ENCODE data around the gene VEGFB.

Gene VEGFB

DNA sequence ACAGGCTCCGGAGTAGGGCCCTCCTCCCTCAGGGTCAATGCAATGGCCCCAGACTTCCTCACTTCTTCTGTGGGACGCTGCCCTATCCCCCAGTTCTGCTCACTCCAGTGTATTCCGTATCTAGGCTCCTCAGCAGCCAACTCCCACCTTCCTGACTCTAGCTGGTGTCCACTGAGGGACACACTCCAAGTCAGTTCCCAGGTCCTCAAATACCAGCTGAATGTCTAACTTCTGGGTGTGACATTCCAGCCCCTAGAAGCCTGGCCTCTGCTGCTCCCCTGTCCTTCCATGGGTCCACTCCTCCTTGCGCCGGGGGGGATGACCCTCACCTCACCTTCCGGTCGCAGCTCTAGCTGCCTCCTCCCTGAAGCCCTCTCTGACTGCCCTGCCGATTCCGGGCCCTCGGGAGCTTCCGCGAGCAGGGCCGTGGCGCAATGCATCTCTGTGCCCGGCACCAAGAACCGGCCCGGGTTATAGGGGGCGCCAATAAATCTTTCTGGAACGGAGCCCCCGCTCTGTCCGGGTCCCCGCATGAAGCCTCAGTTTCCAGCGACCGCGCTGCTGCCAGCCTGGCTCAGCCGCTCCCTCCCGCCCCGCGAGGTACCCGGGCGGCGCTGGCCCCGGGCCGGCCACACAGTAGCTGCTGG lies 34.6 kb downstream of the VEGFB start:
- Histone ChIP-seq H3K9ac (ENCODE audit: low read depth, low read length, poor library complexity, severe bottlenecking) (peak overlapping the region; percentile 87), H3K79me2 (ENCODE audit: insufficient read depth, low read length) (no peaks in the 10 kb centered on the region; the same call in 1 of the 2 replicates), H3K9me2 (replicated peaks; ENCODE audit: low read depth, low read length) (no peaks in the 10 kb centered on the region), H3K4me3 (ENCODE audit: low read length, poor library complexity, severe bottlenecking) (peak overlapping the region; percentile 74), H2AFZ (ENCODE audit: low read length) (peak overlapping the region; percentile 77), H4K20me1 (ENCODE audit: insufficient read depth, low read length, poor library complexity, severe bottlenecking) (no peaks in the 10 kb centered on the region), H3F3A (ENCODE audit: low read depth) (peaks cover 6% of the 10 kb centered on the region; the same call in 1 of the 2 replicates), H3K27me3 (ENCODE audit: insufficient read depth, low read length, poor library complexity, severe bottlenecking) (no peaks in the 10 kb centered on the region), H3K4me1 (ENCODE audit: insufficient read depth, low read length, poor library complexity, severe bottlenecking) (peaks cover 27% of the 10 kb centered on the region), H3K36me3 (ENCODE audit: insufficient read depth, low read length) (no peaks in the 10 kb centered on the region), H3K9me3 (ENCODE audit: insufficient read depth, low read depth, low read length) (no peaks in the 10 kb centered on the region), H3K4me2 (ENCODE audit: low read depth, low read length, poor library complexity, severe bottlenecking) (peak overlapping the region; percentile 82)
- TF ChIP-seq, protein P1, sequence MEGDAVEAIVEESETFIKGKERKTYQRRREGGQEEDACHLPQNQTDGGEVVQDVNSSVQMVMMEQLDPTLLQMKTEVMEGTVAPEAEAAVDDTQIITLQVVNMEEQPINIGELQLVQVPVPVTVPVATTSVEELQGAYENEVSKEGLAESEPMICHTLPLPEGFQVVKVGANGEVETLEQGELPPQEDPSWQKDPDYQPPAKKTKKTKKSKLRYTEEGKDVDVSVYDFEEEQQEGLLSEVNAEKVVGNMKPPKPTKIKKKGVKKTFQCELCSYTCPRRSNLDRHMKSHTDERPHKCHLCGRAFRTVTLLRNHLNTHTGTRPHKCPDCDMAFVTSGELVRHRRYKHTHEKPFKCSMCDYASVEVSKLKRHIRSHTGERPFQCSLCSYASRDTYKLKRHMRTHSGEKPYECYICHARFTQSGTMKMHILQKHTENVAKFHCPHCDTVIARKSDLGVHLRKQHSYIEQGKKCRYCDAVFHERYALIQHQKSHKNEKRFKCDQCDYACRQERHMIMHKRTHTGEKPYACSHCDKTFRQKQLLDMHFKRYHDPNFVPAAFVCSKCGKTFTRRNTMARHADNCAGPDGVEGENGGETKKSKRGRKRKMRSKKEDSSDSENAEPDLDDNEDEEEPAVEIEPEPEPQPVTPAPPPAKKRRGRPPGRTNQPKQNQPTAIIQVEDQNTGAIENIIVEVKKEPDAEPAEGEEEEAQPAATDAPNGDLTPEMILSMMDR (conservative IDR thresholded peaks at IDR 0.05; ENCODE audit: low read length): no peak
- TF ChIP-seq EZH2phosphoT487 (IDR thresholded peaks at IDR 0.05; ENCODE audit: borderline replicate concordance): no peak

DNA sequence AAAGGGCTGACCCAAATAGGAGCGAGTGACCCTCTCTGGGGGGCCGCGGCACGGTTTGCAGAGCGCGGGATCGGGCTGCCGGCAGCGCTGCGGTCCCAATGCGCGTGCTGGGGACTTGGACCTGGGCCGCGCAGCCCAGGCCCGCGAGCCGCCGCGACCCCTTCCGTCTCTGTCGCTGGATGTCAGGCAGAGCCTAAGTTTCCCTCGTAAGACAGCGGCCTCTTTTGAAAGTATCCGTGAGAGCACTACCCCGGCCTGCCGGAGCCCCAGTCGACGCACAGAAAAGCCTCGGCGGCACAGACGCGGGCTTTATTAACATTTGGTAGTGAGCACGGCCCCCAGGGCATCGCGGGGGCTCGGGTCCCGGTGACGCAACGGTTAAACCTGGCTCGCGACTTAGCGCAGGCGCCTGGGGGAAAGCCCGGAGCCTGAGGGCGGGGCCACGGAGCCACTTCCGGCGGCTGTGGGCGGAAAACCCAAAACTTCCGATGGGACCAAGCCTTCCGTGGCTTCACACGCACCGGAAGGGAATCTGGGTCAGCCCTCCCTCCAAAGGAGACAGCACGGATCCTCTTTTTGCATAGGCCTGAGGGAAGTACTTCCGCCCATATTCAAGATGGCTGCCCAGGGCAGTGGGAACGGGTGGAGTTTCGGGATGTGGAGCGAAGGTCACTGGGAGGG lies 35.3 kb downstream of the VEGFB start:
- peak overlapping the region; percentile 77 for H2AFZ ChIP-seq (ENCODE audit: low read length)

DNA sequence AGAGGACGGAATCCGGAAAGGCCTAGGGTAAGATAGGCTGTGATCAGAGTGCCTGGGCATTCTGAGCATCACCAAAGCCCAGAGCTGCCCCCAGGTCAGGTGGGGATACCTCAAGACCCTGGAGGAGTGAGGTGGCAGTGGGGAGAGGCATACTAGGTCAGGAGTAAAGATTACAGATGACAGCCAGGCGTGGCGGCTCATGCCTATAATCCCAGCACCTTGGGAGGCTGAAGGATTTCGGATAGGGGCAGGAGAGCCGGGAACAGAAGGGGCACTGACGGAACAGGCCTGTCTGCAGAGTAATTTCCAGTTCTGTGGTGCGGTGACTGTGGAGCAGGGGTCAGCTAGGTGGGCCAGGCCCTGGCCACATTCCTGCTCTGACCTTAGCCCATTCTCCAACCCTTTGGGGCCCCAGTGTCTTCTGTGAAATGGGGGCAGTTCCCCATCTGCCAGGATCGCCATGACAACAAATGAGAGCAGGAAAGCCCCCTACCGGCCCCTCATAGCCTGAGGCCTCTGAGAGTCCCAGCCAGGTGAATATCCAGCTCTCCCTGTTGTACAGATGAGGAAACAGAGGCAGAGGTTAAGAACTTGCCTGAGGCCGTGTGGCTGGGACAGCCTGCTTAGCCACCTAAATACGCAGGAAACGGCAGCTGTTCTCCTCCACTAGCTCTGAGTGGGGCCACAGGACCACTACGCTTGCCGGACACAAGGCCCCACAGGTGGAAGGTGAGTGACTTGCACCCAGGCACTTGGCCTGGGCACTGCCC lies 40.8 kb downstream of the VEGFB start:
- Histone ChIP-seq H3K79me2 (ENCODE audit: insufficient read depth, low read length) (no peaks in the 10 kb centered on the region; the same call in 1 of the 2 replicates), H3K4me1 (ENCODE audit: insufficient read depth, low read length, poor library complexity, severe bottlenecking) (peaks cover 14% of the 10 kb centered on the region), H4K20me1 (ENCODE audit: insufficient read depth, low read length, poor library complexity, severe bottlenecking) (no peaks in the 10 kb centered on the region), H3F3A (ENCODE audit: low read depth) (no peaks in the 10 kb centered on the region), H3K36me3 (ENCODE audit: insufficient read depth, low read length) (no peaks in the 10 kb centered on the region), H3K9me2 (replicated peaks; ENCODE audit: low read depth, low read length) (no peaks in the 10 kb centered on the region), H3K9me3 (ENCODE audit: insufficient read depth, low read depth, low read length) (no peaks in the 10 kb centered on the region), H3K4me3 (ENCODE audit: low read length, poor library complexity, severe bottlenecking) (no peak overlapping the region), H3K27me3 (ENCODE audit: insufficient read depth, low read length, poor library complexity, severe bottlenecking) (no peaks in the 10 kb centered on the region), H3K4me2 (ENCODE audit: low read depth, low read length, poor library complexity, severe bottlenecking) (no peak overlapping the region), H3K9ac (ENCODE audit: low read depth, low read length, poor library complexity, severe bottlenecking) (no peak overlapping the region), H2AFZ (ENCODE audit: low read length) (no peak overlapping the region)
- TF ChIP-seq, protein P1 (conservative IDR thresholded peaks at IDR 0.05; ENCODE audit: low read length): no peak
- TF ChIP-seq EZH2phosphoT487 (IDR thresholded peaks at IDR 0.05; ENCODE audit: borderline replicate concordance): no peak

More for the DNA sequence above, 35.3 kb downstream of the VEGFB start:
- Histone ChIP-seq H3F3A (ENCODE audit: low read depth) (peaks cover 6% of the 10 kb centered on the region; the same call in 1 of the 2 replicates), H3K79me2 (ENCODE audit: insufficient read depth, low read length) (no peaks in the 10 kb centered on the region; the same call in 1 of the 2 replicates), H4K20me1 (ENCODE audit: insufficient read depth, low read length, poor library complexity, severe bottlenecking) (no peaks in the 10 kb centered on the region), H3K4me1 (ENCODE audit: insufficient read depth, low read length, poor library complexity, severe bottlenecking) (peaks cover 27% of the 10 kb centered on the region), H3K36me3 (ENCODE audit: insufficient read depth, low read length) (no peaks in the 10 kb centered on the region), H3K9me2 (replicated peaks; ENCODE audit: low read depth, low read length) (no peaks in the 10 kb centered on the region), H3K9me3 (ENCODE audit: insufficient read depth, low read depth, low read length) (no peaks in the 10 kb centered on the region), H3K4me2 (ENCODE audit: low read depth, low read length, poor library complexity, severe bottlenecking) (peak overlapping the region; percentile 99), H3K4me3 (ENCODE audit: low read length, poor library complexity, severe bottlenecking) (peak overlapping the region; percentile 74), H3K27me3 (ENCODE audit: insufficient read depth, low read length, poor library complexity, severe bottlenecking) (no peaks in the 10 kb centered on the region), H3K9ac (ENCODE audit: low read depth, low read length, poor library complexity, severe bottlenecking) (peak overlapping the region; percentile 87)
- TF ChIP-seq, protein P1 (conservative IDR thresholded peaks at IDR 0.05; ENCODE audit: low read length): peak; percentile 31
- no peak for TF ChIP-seq EZH2phosphoT487 (IDR thresholded peaks at IDR 0.05; ENCODE audit: borderline replicate concordance)
